A549 treated with CORT108297 at 1 μM for 4 hours (cell line): ENCODE data around the gene SNCA. TPM values are rescaled to one million over a fixed set of nuclear protein-coding genes. Genes with fewer than 3 reads are reported as not detected.

Experiments used
- total RNA-seq: library from RNA; stranded (reverse); fragments of 200-300 nt; extraction: Qiagen RNA extraction; gene quantifications from 5 replicates; pipeline ENCODE4 v1.2.3, GENCODE V29; 2022

Gene SNCA
- 0.08 to 0.31 TPM (median 0.14 TPM) in 5 replicates for total RNA-seq

GRCh38 chr4:89836897-89837384 is at the start of gene SNCA:
Gene SNCA, minus strand, starts transcription at chr4:89837161. Its CDS starts 1,494 bp downstream, at chr4:89835667.

Other genes starting within 250 kb of the SNCA start
- gene MMRN1, start 57.7 kb upstream of the SNCA start, total RNA-seq, result not detected in 5 replicates